Measurements from ENCODE around the gene TOM1L2. TPM values are rescaled to one million over a fixed set of nuclear protein-coding genes. Genes with fewer than 3 reads are reported as not detected.

TOM1L2 gene
- total RNA-seq = 144 TPM

- intact Hi-C loops (cut with DNase I) = no loop called here
- DNase-seq (ENCODE audit: low spot score) (peak; percentile 100), ATAC-seq (peak; percentile 99)
These were observed at the start of gene TOM1L2, which contains the start of gene DRC3 for GRCh38 chr17:17972126-17972951. Gene TOM1L2 (minus strand): TSS chr17:17972400. CDS start chr17:17972313, 87 bp downstream. Gene DRC3 (plus strand): TSS chr17:17972862. CDS start chr17:17977599, 4,737 bp downstream.

- intact Hi-C loops (cut with DNase I) = loop anchor here (10.0 kb wide), 1 partner anchor 137 kb away; no protein-coding TSS in a partner anchor
These were observed 49.2 kb upstream of the TOM1L2 start for GRCh38 chr17:18021372-18021771.

GRCh38 chr17:18020971-18021370 lies 48.8 kb upstream of the TOM1L2 start:
- intact Hi-C loops (cut with DNase I) = loop anchor here (10.0 kb wide), 1 partner anchor 136 kb away; no protein-coding TSS in a partner anchor

More at GRCh38 chr17:18021372-18021771, 49.2 kb upstream of the TOM1L2 start:
- DNase-seq (ENCODE audit: low spot score) (no peak), ATAC-seq (no peak)

GRCh38 chr17:18019838-18020154 lies 47.6 kb upstream of the TOM1L2 start:
- ATAC-seq = no peak
- intact Hi-C loops (cut with DNase I) = loop anchor here (10.0 kb wide), 1 partner anchor 135 kb away; no protein-coding TSS in a partner anchor

More at GRCh38 chr17:18020971-18021370, 48.8 kb upstream of the TOM1L2 start:
- ATAC-seq (no peak), DNase-seq (ENCODE audit: low spot score) (no peak)

GRCh38 chr17:18018411-18018921 lies 46.3 kb upstream of the TOM1L2 start:
- intact Hi-C loops (cut with DNase I) = no loop called here
- DNase-seq (ENCODE audit: low spot score) = no peak

More at GRCh38 chr17:18019838-18020154, 47.6 kb upstream of the TOM1L2 start:
- no peak for DNase-seq (ENCODE audit: low spot score)

GRCh38 chr17:18017958-18018357 lies 45.8 kb upstream of the TOM1L2 start:
- intact Hi-C loops (cut with DNase I) = no loop called here
- DNase-seq (ENCODE audit: low spot score) = no peak
- peak; percentile 20 for ATAC-seq

More at GRCh38 chr17:18018411-18018921, 46.3 kb upstream of the TOM1L2 start:
- ATAC-seq = peak; percentile 41

DNA sequence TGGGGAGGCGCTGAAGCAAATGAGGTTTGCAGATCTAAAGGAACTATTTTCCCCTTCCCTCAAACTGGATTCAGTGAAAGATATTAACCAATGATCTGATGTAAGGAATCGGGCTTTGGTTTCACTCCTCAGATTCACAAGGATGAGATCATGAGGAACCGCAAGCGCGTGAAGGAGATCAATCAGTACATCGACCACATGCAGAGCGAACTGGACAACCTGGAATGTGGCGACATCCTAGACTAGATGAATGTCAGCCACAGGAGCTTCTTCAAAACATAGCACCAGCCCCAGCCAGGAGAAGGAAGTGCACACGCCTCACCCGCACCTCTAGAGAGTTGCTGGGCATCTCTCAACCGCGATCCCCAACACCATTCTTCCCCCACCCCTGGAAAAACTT lies 44.2 kb upstream of the TOM1L2 start:
- ATAC-seq = no peak
- intact Hi-C loops (cut with DNase I) = no loop called here
- no peak for DNase-seq (ENCODE audit: low spot score)

DNA sequence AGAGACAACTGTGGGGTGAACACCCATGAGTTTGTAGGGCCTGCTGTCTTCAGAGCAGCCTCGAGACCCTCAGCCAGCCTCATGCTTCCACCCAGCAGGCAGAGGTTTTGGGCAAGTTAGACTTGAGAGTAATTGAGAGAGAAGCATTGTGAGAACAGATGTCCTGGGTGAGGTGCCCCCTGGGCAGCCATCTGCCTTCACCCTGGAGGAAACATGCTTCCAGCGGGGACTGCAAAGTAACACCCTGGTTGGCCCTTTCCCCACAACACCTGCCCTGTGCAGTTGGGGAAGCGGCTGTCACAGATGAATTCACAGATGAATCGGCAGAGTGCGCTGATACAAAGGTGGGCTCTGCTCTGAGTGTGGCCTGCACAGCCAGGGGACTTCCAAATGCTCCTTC lies 43.4 kb upstream of the TOM1L2 start:
- ATAC-seq = no peak
- intact Hi-C loops (cut with DNase I) = no loop called here
- no peak for DNase-seq (ENCODE audit: low spot score)

GRCh38 chr17:18014006-18014405 lies 41.8 kb upstream of the TOM1L2 start:
- ATAC-seq (no peak), DNase-seq (ENCODE audit: low spot score) (no peak)
- intact Hi-C loops (cut with DNase I) = no loop called here

DNA sequence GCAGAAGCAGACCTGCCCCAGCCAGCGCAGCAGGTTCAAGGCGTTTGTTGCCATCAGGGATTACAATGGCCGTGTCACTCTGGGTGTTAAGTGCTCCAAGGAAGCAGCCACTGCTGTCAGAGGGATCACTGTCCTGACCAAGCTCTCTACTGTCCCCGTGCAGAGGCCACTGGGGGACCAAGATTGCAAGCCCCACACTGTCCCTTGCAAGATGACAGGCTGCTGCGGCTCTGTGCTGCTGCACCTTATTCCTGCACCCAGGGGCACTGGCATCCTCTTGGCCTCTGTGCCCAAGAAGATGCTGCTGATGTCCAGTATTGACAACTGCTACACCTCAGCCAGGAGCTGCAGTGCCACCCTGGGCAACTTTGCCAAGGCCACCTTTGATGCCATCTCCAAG lies 39.1 kb upstream of the TOM1L2 start:
- DNase-seq (ENCODE audit: low spot score) (no peak), ATAC-seq (no peak)
- intact Hi-C loops (cut with DNase I) = no loop called here

DNA sequence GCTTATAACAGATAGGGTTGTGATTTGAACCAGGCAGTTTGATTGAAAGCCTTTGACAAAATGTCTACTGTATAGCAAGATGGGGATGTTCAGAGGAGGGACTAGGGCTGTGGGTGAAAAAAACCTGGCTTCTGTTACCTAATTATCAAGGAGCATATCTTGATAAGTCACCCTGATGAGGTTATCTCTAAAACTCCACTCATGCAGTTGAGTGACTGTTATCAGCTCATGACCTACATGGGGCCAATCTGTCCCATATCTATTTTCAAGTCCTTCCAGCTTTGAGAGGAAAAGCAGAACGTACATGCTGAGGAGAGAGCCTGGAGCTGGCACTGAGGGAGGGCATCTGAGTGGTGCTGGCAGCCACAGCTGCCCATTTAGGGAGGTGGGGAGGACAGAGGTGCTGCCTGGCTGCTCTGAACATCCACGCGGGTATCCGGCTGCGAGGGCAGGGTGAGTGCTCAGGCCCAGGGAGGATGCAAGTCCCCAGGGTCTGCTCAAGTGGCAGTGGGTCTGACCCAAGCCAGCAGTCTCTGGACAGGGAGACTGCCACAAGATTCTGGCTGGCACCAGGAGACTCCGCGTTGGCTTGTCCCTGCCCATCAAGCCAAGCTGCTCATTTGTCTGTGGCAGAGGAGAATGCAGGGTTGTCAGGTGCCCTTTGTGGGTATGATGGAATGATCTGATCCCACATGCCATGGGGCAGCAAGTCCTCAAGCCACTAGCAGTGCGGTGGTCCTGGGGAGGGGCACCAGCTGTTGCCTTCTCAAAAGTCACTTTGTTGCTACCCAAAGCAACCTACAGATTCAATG lies 37.6 kb upstream of the TOM1L2 start:
- no peak for DNase-seq (ENCODE audit: low spot score)
- intact Hi-C loops (cut with DNase I) = no loop called here
- ATAC-seq = no peak

GRCh38 chr17:18008496-18009268 lies 36.5 kb upstream of the TOM1L2 start:
- no peak for ATAC-seq
- DNase-seq (ENCODE audit: low spot score) = no peak
- intact Hi-C loops (cut with DNase I) = no loop called here

DNA sequence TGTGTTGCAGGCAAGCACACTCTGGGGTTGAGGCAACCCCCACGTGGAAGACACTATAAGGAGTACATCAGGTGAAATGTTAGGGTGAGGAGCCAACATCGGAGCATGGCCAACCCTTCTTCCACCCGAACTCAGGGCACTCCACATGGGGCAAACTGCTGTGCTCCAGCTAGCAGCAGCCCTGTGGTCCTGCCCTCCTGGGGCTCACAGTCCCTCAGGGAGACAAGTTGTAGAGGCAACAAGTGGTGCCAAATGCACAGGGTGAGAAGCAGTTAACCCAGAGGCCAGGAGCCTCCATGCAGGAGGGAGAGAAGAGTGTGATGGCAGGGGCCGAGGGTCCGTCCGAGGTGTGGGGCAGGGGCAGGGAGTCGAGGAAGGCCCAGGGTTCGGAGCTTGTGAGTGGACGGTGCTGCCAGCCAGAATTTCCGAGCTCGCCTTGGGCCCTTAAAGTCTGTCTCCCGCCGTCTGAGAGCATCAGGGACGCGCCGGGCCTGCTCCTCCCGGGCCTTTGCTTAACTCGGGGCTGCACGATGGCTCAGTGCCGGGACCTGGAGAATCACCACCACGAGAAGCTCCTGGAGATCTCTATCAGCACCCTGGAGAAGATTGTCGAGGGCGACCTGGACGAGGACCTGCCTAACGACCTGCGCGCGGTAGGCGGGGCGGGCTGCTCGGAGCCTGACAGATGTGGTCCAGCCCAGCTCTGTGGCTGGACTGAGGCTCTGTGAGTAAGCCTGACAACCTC lies 34.5 kb upstream of the TOM1L2 start:
- intact Hi-C loops (cut with DNase I) = no loop called here
- DNase-seq (ENCODE audit: low spot score) = no peak
- ATAC-seq = peak; percentile 38

DNA sequence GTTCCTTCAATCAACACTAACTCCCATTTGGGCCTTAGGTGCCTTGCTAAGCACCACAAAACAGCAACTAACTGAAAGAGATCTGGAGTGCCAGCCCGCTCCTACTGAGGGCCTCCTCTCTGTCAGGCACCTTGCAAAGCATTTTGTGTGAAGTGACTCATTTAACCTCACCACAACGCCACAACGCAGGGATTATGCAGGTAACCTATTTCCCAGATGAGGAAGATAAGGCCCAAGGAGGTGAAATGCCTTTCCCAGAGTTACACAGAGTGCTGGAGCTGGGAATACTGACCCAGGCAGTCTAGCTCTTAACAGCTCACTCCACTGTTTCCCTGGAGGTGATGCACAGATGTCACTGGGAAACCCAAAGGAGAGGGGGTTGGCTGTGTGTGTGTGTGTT lies 33.3 kb upstream of the TOM1L2 start:
- intact Hi-C loops (cut with DNase I) = no loop called here
- ATAC-seq = no peak
- no peak for DNase-seq (ENCODE audit: low spot score)

DNA sequence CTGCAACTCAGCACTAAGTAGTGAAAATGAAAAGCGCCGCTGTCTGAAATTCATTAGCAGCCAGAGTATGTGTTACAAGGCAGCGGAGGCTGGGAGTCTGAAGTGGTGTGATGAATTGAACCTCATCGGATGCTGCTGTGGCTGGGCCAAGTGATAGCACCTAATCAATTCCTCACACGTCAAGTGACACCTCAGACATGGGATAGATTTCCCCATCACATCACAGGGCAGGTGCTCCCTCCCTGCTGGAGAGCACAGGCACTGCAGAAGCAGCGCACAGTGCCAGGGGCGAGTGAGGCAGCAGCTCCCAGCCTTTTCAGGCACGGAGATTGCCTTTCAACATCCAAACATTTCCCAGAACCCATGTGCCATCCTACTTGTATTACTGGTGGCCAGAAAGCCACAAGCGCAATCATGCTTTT lies 32.7 kb upstream of the TOM1L2 start:
- DNase-seq (ENCODE audit: low spot score) (no peak), ATAC-seq (no peak)
- intact Hi-C loops (cut with DNase I) = no loop called here

DNA sequence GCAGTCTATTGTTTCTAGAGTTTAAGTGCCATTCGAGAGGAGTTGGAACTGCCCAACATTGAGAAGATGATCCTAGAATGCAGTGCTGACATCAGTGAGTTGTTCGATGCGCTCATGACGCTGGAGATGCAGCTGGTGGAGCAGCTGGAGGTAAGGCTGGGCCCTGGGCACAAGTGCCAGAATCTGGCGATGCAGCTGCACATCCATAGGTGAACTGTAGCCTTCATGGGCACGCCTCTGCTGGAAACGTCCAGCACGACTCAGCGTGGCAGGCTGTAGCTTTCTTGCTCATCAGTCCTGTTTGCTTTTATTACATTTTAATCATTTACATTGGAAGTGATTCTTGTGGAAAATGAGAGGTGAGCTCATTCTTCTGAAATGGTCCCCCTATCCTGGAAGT lies 32.1 kb upstream of the TOM1L2 start:
- no peak for ATAC-seq
- intact Hi-C loops (cut with DNase I) = no loop called here
- DNase-seq (ENCODE audit: low spot score) = no peak

- intact Hi-C loops (cut with DNase I) = no loop called here
- ATAC-seq (no peak), DNase-seq (ENCODE audit: low spot score) (no peak)
These were observed 30.0 kb upstream of the TOM1L2 start for GRCh38 chr17:18002171-18002570.

- no peak for DNase-seq (ENCODE audit: low spot score)
- no peak for ATAC-seq
- intact Hi-C loops (cut with DNase I) = no loop called here
These were observed 27.8 kb upstream of the TOM1L2 start for GRCh38 chr17:18000030-18000408.

Measured in sciatic nerve (tissue), 2 donors.